NCI-H1048 (cell line): ENCODE measurements around the gene UBL7.

Experiments
- DNase-seq: peaks from one replicate; lab custom pipeline; 2025; lab: John Stamatoyannopoulos, UW

Gene UBL7

DNA sequence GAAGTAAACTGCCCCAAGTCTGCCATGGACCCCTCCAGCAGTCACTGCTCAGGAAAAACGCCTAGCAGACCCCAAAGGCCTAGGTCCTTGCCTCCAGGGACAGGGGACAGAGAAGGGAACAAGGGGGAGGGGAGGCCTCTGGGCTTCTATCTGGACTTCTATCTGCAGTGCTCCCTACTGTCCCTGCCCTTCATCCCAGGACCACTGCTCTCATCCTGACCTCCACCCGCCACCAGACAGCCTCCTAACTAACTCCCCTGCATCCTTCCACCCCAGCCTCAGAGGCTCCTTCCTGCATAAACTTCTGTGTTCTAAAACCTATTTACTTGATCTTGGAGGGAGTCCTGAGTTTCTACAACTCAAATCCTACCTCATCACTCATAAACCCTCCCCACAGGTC is 52.6 kb downstream of the UBL7 start:
- DNase-seq = no peak

DNA sequence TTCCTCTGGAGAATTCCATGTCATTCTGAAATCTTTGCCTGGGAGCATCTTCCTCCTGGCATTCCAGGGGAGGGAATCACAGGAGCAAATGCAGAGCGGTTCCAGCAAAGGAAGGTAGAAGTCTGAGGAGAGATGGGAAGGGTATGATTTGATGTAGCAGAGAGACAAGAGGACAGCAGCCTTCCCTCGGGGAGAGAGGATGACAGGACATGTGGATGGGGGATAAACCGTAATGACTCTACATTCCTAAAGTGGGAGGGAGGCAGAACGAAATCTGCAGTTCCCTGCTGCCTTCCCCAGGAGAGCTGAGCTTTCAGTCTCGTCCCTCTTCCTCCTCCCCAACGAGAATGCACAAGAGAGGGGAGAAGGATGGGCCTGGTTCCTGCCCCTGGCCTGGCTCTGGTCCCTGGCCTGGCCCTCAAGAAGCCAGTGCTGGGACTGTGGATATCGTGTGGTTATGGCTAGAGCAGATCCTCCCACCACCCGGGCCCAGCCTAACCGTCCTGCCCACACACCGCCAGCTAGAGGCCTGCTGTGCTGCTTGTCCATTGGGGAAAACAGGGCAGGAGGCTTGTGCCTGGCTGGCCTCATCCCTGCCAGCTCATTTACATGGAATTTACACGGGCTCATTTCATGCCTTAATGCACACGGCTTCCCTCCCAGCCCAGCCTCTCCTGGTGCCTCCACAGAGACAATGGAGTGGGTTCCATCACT is 53.8 kb downstream of the UBL7 start:
- DNase-seq = no peak

DNA sequence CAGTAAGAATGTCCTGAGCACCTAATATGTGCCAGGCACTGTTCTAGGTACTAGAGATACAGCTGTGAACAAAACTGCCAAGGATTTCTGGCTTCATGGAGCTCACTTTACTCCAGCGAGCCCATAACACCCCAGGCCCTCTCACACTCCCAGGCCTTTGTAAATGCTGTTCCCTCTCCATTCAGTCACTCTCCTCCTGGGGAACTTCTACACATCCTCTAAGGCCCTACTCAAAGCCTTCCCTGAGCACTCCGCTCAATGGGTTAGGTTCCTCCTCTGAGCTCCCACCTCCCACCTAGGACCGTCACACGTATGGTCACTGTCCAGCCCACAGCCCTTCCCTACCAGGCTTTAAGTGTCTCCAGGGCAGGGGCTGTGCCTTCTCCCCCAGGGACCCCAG is 54.4 kb downstream of the UBL7 start:
- no peak for DNase-seq

DNA sequence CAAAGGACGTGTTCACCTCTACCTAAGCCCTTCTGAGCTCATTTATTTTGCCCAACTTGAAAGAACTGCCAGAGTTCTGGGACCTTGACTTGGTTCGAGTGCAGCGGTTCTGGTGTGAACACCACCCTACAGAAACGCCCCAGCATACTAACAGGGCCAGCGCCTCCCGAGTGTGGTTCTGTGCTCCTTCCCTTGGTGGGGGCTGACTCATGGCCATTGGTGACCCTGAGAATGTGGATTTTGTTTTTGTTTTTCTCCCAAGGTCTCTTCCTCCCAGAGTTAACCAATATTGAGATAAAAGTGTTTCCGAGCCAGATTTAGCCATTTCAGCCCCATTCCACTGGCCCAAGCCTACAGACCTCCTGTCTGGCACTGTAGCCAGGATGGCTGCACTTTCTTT is 55.1 kb downstream of the UBL7 start:
- DNase-seq = no peak

DNA sequence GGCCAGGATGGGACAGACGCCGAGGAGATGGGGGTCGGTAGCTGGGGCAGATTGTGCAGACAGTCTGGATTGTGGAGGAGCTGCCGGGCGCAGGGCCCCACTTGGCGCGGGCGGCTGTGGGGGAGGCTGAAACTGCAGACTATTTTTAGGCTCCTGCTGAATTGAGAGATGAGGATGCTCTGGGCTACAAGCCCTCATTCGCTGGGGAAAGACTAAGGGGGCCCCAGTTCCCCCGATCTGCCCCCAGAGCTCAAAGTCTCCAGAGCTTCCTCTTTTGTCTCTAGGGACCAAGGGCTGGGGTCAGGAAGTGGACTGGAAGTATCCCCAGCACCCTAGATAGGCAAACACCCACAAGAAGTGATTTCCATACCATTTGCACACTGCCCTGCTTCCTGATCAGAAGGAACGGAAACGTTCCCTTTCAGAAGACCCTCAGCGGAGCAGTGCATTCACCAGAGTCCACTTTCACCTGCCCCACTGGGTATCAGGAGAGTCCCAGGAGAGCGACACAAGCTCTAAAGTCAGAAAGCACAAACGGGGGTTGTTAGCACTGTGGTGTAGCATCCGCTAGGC is 56.9 kb downstream of the UBL7 start:
- DNase-seq = no peak

DNA sequence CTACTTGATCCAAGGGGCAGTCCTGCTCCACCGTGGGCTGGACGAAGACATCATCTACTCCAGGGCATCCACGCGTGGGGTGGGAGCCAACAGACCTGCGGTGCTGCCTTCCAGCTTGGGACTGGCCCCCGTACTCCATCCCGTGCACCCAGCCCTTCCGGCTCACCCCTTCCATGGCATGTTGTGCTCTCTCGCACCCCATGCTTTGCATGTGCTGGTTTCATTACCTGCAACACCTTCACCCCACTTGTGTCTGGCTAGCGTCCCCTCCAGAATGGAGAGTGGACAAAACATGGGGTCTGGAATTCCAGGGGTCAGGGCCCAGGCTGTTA is 57.4 kb downstream of the UBL7 start:
- DNase-seq = no peak

DNA sequence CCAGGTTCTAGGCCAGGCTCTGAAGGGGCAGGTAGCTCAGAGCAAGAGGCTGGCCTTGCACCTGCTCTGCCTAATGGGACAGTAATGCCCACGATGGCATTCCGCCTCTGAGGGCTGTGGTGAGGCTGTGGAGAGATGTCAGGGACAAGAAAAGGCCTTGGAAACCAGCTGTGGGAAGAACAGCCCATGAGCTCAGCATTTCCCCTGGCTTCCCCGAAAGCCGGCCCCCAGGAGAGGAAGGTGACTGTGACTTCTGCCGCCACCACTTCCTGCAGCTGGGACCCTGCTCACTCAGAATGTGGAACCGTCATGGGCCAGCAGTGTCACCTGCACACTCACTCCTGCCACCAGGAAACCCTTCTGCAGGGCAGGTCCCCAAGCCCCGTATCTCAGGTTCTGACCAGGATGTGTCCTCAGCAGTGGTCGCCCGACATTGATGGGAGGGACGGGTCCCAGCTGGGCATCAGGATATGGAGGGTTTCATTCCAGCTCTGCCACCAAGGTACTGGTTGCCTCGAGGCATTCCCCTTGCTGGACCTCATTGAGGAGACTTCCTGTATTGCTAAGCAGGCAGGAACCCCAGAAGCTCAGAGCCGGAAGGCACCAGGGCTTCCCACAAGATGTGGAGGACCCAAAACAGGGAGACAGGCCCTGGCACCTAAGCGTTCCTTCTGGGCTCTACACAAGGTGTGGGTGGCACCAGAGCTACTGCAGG is 57.9 kb downstream of the UBL7 start:
- no peak for DNase-seq

DNA sequence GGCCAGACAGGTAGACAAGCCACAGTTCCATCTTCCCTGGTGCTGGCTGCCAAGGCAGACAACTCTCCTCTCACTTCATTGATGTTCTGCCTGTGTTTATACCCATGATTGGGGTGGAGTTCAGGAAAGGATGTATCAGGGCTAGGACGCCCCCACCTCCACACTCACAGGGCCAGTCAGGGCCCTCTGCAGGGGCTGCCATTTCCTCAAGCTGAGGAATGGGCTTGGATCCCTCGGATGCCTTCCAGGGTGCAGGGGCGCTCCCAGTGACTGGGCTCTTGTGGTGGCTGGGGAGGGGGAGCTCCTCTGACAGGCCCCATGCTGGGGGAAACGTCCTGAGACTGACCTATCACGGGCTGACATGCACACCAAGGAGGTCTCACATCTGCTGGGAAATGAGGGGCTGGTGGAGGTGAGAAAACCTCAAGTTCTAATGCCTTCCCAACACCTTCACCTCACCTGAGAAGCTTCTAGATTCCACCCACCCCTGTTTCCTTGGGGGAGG is 58.6 kb downstream of the UBL7 start:
- no peak for DNase-seq

DNA sequence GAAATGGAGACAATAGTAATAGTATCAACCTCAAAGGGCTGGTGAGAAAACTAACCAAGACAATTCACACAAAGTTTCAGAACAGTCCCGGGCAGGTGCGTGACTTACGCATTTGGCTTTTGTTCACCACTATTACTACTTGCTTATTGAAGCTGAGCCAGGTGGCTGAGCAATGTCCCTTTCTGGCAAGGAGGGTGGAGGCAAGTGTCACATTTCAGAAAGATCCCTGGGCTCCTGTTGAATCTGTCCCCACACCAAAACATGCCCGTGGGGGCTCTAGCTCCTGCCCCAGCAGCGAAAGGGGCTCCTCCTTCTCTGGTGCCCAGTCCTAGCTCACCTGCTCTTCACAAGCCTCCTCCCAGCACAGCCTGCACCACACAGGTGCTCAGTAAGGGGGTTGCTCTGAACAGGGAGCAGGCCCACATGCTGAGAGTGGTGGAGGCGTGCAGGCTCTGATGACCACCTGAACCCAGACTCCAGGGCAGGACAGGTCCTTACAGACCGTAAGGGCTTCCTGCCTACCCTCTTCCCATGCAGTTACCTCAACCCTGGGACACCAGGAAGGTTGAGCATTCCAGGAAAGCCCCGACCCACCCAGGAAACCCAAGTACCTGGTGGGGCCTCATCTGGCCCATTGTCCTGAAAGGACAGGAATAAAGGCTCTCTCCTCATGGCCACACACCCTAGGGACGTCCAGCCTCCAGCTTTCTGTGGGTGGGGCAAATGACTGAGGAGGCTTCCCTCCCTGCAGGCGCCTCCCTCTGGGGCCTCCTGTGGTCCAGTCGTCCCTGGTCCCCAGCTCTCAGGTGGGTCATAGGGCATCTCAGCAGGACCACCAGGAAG is 59.8 kb downstream of the UBL7 start:
- DNase-seq = no peak

DNA sequence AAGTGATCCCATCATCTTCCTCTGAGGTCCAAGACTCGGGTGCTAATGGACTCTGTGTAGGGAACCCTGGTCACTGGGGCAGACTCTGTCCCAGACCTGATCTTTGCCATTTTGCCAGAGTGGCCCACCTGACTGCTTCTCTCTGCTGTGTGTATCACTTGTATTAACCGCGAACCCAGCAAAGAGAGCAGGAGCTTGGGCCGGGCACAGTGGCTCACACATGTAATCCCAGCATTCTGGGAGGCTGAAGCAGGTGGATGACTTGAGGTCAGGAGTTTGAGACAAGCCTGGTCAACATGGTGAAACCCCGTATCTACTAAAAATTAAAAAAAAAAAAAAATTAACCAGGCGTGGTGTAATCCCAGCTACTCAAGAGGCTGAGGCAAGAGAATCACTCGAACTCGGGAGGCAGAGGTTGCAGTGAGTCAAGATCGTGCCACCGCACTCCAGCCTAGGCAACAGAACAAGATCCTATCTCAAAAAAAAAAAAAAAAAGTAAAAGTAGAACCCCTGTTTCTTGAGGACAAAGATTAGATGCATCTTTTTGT is 60.6 kb downstream of the UBL7 start:
- DNase-seq = no peak

DNA sequence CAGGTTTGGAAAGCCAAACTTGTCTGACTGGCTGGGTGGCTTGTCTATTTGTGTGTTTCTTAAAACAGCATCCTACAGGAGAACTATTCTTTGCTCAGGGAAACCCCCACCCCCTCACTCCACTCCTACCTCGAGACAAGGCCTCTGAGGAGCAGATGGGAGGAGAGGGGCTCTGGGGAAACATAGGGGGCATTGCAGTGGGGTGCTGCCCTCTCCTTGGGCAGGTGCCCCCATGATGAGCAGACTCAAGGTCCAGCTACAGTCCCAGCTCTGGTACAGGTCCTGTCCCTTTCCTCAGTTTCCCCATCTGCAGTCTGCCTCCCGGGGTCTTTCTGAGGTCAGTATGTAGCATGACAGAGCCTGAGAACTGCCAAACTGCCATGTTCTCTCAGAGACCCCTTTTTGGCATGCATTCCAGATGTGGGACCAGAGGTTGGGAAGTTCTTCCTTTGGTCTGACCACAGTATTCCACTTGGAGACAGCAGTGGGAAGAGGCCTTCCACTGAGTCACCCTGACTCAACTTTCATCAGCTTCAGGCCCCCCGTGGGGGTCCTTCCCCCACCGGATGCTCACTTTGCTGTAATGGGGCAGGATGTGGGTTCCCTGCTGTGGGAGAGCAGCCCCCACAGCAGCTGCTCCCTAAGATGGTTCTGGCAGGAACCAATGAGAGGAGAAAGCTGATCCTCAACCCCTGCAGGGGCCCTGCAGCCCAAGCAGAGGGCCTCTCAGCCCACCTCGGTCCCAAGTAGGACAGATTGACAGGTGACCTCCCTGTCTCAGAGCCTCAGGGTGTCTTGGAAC is 61.2 kb downstream of the UBL7 start:
- DNase-seq = no peak

DNA sequence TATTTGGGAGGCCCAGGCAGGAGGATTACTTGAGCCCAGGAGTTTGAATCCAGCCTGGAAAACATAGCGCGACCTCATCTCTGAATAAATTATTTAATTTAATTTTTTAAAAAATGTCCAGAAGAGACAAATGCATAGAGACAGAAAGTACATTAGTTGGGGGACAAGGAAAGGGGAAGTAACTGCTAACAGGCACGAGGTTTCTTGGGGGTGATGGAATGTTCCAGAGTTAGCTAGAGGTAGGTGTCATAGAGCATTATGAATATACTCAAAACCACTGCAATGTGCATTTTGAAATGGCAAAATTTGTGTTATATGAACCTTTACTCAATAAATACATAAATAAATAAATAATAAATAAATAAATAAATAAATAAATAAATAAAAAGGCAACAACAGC is 61.9 kb downstream of the UBL7 start:
- DNase-seq = no peak

DNA sequence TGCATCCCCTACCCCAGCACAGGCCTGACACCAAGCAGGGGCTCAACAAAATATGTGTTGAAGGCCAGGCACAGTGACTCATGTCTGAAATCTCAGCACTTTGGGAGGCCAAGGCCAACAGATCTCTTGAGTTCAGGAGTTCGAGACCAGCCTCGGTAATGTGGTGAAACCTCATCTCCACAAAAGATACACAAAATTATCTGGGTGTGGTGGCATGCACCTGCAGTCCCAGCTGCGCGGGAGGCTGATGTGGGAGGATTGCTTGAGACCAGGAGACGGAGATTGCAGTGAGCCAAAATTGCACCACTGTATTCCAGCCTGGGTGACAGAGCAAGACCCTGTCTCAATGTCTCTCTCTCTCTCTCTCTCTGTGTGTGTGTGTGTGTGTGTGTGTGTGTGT is 62.8 kb downstream of the UBL7 start:
- DNase-seq = no peak

DNA sequence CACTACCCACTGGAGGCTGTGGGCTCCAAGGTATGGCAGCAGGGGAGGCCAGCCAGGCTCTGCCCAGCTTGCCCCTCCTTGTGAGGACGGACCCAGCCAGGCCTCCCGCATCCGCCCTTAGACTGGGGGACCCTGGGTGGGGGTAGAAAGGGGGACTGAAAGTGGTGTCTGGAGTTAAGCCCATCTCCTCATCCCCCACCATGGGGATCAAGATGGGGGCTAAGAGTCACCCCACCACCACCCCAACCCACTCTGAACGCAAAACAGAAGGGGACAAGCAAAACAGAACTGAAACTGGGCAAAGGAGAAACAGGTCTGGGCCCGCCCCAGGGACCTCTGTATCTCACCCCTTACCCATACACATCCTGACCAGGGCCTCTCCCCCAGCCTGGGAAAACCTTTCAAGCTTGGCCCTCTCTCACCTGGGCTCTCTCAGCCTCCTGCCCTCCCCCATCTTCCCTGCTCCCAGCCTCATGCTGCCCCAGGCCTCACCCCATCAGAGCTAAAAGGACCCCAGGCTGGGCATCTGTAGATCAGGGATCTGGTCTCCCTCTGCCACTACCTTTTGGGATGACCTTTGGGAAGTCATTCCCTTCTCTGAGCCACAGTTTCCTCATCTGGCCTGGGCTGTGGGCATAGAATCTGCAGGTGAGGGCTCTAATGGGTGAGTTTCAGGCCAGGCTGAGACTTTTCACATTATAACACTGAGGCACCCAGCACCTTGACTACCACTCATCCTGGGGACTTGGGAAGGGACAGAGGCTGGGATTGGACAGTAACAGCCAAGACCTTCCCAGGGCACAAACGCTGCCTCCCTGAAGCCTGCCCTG is 63.5 kb downstream of the UBL7 start:
- no peak for DNase-seq

DNA sequence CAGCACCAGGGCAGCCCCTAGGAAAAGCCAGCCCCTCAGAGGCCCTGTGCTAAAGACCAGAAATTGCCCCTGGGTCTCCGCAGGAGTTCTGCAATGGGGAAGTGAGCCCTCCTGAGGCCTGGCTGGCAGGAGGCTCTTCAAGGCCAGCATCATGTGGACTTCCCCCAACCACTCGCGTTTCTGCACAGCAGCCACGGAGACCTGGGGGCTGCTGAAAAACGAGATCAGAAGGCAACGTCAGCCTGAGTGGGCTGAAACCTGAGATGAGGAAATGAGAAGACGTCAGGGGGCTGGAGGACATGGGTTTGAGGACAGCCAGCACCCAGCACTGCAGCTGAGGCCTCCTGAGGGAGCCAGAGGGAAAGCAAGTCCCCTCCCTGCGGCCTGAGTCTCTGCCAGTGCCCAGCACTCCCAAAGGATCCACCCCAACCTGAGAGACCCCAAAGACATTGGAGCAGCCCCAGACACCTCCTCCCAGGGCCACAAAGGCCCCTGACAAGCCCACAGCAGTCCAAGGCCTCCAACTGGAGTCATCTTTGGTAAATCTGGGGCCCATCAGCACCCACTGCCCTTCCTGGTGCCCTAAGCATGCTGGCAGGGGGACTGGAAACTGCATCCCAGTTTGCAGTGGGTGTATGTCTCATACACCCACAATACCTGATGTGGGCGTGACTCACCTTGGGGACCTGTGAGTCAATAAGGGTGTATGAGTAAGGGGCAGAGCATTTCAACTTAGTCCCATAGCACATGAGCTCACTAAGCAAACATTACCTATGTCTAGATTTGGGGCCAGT is 64.3 kb downstream of the UBL7 start:
- DNase-seq = no peak

DNA sequence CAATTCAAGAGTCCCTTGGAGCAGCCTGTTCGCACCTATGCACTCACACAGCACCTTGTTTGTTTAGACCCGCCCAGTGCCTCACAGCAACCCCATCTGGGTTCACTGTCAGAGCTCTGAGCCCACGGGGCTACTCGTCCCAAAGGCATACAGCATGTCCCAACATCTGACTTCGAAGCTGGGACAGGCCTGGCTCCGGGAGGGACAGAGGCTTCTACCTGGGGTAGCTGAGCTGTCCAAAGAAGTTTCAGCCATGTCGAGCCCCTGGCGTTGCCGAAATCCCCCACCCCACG is 64.9 kb downstream of the UBL7 start:
- no peak for DNase-seq
